Measurements from ENCODE around the gene ZNF276. TPM values are rescaled to one million over a fixed set of nuclear protein-coding genes. Genes with fewer than 3 reads are reported as not detected.

Gene ZNF276
- total RNA-seq, 3 donors from 2014 or later, result 19.2 to 48.5 (median 31.2) TPM

- Histone ChIP-seq H3K4me1 (peaks cover 0 to 9% of the 10 kb centered on the region in 2 donors), H3K4me3 (no peak overlapping the region), H3K9me3 (no peaks in the 10 kb centered on the region), H3K27ac (no peak overlapping the region), H3K36me3 (no peaks in the 10 kb centered on the region), H3K27me3 (no peaks in the 10 kb centered on the region)
- no peak for DNase-seq (ENCODE audit: low spot score in 2 of 2)
- no peak for TF ChIP-seq POLR2AphosphoS5 (IDR thresholded peaks at IDR 0.05)
- TF ChIP-seq, protein P1, sequence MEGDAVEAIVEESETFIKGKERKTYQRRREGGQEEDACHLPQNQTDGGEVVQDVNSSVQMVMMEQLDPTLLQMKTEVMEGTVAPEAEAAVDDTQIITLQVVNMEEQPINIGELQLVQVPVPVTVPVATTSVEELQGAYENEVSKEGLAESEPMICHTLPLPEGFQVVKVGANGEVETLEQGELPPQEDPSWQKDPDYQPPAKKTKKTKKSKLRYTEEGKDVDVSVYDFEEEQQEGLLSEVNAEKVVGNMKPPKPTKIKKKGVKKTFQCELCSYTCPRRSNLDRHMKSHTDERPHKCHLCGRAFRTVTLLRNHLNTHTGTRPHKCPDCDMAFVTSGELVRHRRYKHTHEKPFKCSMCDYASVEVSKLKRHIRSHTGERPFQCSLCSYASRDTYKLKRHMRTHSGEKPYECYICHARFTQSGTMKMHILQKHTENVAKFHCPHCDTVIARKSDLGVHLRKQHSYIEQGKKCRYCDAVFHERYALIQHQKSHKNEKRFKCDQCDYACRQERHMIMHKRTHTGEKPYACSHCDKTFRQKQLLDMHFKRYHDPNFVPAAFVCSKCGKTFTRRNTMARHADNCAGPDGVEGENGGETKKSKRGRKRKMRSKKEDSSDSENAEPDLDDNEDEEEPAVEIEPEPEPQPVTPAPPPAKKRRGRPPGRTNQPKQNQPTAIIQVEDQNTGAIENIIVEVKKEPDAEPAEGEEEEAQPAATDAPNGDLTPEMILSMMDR (IDR thresholded peaks at IDR 0.05), result no peak
- no peak for TF ChIP-seq POLR2A (IDR thresholded peaks at IDR 0.05)
- intact Hi-C loops (cut with DNase I; ENCODE audit: low total_unique reads), result no loop called here
Measured at GRCh38 chr16:89709166-89709565, 12.2 kb upstream of the ZNF276 start.

DNA sequence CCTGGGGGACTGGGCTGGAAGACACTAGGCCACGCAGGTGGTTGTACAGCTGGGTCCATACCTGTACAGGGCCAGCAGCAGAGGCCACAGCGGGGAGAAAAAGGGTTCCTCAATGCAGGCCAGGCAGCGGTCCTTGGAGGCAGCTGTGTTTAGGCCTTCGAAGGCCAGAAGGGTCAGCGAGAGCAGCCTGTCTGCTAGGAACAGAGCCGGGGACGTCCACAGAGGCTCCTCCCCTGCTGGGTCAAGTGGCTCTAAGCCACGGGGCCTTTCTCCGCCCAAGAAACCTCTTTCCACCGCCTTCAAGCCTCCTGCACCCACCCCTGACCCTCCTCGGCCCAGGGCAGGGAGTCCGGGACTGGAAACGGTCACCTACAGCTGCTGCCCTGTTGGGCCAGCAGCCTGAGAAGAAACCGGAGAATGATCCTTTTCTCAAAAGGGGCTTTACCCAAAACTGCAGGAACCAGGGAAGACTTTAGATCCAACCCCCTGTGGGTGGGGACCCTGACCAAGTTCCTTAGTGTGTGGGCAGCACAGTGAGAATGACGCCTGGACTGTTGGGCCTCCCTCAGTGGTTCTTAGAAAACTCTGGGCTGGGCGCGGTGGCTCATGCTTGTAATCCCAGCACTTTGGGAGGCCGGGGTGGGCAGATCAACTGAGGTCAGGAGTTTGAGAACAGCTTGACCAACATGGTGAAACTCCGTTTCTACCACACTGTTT, 11.5 kb upstream of the ZNF276 start:
- H3K9me3 ChIP-seq, result no peaks in the 10 kb centered on the region
- H3K4me3 ChIP-seq, result no peak overlapping the region
- no peak for DNase-seq (ENCODE audit: low spot score in 2 of 2)
- H3K27ac ChIP-seq, result peak overlapping the region in 1 of 2 donors; percentile 71
- no peaks in the 10 kb centered on the region for H3K27me3 ChIP-seq
- intact Hi-C loops (cut with DNase I; ENCODE audit: low total_unique reads), result no loop called here
- no peak for TF ChIP-seq POLR2A (IDR thresholded peaks at IDR 0.05)
- TF ChIP-seq, protein P1 (IDR thresholded peaks at IDR 0.05), result no peak
- no peak for TF ChIP-seq POLR2AphosphoS5 (IDR thresholded peaks at IDR 0.05)
- no peaks in the 10 kb centered on the region for H3K36me3 ChIP-seq
- peaks cover 0 to 9% of the 10 kb centered on the region in 2 donors for H3K4me1 ChIP-seq

DNA sequence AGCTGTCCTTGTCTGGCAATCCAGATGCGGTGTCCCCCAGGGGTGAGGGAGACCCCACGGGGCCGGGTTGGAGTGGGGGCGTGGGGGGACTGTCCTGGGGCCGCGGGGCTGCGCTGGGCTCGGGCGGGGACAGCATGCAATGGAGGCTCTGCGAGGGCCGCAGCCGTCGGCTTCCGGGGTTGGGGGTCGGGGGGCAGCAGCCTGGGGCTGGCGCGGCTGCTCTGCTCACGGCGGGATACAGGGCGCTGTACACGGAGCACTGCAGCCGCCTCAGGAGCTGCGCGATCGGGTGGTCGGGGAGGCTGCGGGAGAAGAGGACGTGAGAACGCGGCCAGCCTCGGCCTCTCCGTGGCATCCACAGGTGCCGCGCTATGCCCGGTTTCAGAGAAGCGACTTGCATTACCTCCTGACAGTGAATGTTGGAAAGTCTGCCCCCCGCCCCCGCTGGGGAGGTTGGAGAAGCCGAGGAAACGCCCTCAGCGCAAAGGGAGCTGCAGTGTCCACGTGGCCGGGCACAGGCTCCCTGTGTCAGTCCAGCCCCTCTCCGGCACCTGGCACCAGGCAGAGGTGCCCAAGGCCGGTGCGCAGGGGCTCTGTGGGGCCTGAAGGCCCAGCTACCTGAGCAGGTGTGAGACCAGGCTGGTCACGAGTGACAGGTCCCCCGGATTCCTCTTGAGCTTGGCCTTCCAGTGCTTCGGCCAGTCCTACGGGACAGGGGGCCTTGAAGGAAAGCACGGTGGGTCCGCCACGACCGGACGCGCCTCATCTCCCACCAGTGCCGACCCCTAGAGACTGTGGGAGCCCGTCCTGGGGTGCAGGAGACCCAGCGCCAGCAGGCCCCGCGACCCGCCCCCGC, 10.4 kb upstream of the ZNF276 start:
- no peak for DNase-seq (ENCODE audit: low spot score in 2 of 2)
- Histone ChIP-seq H3K4me1 (peaks cover 0 to 9% of the 10 kb centered on the region in 2 donors), H3K27me3 (no peaks in the 10 kb centered on the region), H3K36me3 (no peaks in the 10 kb centered on the region), H3K9me3 (no peaks in the 10 kb centered on the region), H3K4me3 (peak overlapping the region in 1 of 3 donors; percentile 66), H3K27ac (peak overlapping the region in 1 of 2 donors; percentile 71)
- intact Hi-C loops (cut with DNase I; ENCODE audit: low total_unique reads), result no loop called here
- TF ChIP-seq POLR2AphosphoS5 (IDR thresholded peaks at IDR 0.05) (no peak), POLR2A (IDR thresholded peaks at IDR 0.05) (no peak)
- TF ChIP-seq, protein P1 (IDR thresholded peaks at IDR 0.05), result no peak

DNA sequence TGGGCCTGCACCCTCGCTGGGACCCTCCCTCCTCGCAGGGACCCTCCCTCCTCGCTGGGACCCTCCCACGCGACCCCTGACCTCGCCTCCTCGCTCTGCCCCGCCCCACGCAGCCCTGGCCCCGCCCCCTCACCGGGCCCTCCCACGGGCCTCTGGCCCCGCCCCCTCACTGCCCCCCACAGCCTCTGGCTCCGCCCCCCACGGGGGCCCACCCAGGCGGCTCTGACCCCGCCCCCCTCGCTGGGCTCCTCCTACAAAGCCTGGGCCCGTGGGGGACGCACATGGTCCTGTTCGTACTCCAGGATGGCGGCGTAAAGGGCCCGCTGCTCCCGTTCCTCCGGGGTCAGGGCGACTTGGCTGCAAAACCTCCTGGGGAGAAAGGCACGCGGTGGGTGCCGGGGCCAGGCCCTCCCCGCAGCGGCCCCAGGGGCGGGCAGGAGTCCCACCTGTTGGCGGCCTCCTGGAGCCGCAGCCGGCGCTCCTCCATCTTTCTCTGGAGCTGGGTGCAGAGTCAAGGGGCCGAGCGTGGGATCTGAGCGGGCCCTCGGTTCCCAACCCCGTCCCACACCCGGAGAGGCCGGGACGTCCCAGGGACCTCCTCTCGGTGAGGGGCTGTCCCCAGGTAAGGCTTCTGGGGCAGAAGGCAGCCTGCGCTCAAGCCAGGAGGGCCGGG, 9.6 kb upstream of the ZNF276 start:
- Histone ChIP-seq H3K4me1 (peaks cover 0 to 9% of the 10 kb centered on the region in 2 donors), H3K36me3 (no peaks in the 10 kb centered on the region), H3K4me3 (peak overlapping the region in 2 of 3 donors; percentile 55 to 66), H3K27ac (peak overlapping the region in 1 of 2 donors; percentile 71), H3K27me3 (no peaks in the 10 kb centered on the region), H3K9me3 (no peaks in the 10 kb centered on the region)
- DNase-seq (ENCODE audit: low spot score in 2 of 2), result no peak
- intact Hi-C loops (cut with DNase I; ENCODE audit: low total_unique reads), result no loop called here
- TF ChIP-seq POLR2AphosphoS5 (IDR thresholded peaks at IDR 0.05), result no peak
- TF ChIP-seq POLR2A (IDR thresholded peaks at IDR 0.05), result no peak
- TF ChIP-seq, protein P1 (IDR thresholded peaks at IDR 0.05), result no peak
